ENCODE measurements around the gene CCDC9.
"Not testable (repeated sequence)": the region's sequence is repeated elsewhere in the genome, so short reads cannot be mapped to it uniquely, and the experiment has no call there.

The CCDC9 gene

DNA sequence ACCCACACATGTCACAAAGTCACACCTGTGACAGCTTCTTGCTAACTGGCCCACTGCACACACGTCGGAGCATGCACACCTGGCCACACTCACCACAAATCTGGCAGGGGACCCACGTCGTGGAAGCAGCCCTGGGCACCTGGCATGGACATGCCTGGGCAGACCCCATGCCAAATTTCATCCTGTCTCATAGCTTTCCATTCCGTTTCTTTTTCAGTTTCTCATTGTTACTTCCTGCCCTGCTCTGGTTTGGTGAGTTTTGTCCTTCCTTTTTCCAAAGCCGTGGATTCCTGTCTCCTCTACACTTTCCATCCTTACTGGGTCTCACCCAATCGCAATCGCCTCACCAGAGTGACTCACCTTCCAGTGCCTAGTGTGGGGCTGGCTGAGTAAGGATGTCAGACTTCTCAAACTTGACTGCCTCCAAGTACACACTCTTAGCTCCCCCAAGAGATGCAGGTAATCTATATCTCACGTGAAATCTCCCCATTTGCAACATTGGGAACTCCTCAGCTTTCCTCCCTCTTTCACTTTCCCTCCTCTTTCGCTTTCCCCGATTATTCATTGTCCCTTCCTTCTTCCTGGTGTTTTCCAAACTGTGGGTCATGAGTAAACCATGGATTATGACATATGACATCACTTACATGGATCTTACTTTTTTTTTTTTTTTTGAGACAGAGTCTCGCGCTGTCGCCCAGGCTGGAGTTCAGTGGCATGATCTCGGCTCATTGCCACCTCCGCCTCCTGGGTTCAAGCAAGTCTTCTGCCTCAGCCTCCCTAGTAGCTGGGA is 23.7 kb upstream of the CCDC9 start:
- no peak for DNase-seq (ENCODE audit: low read depth in 2 of 2)

DNA sequence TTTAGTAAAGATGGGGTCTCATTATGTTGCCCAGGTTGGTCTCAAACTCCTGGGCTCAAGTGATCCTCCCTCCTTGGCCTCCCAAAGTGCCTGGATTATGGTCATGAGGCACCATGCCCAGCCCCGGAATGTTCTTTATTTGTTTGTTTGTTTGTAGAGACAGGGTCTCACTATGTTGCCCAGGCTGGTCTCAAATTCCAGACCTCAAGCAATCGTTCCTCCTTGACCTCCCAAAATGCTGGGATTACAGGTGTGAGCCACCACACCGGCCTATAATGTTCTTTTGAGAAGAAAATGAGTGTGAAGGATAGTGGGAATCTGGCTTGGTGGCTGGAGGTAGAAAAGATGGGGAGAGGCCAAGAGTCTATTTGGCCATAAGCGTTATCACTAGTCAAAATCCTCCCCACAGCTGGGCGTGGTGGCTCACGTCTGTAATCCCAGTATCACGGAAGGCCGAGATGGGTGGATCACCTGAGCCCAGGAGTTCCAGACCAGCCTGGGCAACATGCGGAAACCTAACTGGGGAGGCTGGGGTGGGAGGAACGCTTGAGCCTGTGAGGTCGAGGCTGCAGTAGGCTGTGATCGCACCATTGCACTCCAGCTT is 20.2 kb upstream of the CCDC9 start:
- DNase-seq (ENCODE audit: low read depth in 2 of 2) = no peak

DNA sequence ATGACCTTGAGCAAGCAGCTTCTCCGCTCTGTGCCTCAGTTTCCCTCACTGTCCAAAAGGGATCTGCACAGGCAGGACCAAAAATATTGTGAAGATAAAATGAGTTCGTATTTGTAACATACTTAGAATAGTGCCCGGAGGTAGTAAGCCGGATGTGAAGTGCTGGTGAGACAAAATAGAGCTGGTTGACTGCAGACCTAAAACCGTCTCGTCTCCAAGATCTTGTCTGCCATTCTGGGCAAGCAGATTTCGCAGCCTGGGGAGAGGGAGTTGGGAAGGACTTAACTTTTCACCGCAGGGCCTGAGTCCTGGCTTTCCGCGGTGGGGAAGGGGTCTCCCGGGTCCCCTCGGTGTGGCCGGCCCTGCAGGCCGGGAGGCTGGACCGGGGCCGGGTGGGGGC is 17.2 kb upstream of the CCDC9 start:
- DNase-seq (ENCODE audit: low read depth in 2 of 2) = no peak

DNA sequence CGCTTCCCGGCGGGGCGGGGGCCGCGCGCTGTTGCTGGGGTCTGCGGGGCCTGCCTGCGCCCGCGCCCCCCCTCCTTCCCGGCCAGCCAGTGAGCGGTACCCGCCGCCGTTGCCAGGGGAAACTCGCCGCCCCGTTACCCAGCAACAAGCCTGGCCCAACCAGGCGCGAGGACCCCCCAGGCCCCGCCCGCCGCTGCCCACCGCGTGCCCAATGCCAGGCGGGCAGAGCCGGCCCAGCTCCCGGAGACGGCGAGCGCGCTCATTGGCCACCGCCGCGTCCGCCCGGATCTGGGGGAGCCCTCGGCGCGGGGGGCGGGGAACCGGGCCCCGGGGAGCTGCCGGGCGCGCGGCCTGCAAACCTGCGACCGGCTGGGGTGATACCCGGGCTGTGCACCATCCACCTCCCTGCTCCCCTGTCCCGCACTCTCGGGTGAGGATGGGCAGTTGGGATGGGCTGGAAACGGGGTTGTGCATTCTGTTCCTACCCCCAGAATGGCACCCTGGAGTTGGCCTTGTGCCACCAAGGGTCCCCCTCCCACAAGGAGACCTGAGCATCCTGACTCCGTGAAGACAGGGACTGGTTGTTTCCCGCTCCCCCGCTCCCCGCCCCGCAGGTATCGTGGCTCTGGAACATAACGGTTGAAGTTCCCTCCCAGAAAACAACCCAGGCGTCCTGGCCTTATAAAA is 16.6 kb upstream of the CCDC9 start:
- no peak for DNase-seq (ENCODE audit: low read depth in 2 of 2)

DNA sequence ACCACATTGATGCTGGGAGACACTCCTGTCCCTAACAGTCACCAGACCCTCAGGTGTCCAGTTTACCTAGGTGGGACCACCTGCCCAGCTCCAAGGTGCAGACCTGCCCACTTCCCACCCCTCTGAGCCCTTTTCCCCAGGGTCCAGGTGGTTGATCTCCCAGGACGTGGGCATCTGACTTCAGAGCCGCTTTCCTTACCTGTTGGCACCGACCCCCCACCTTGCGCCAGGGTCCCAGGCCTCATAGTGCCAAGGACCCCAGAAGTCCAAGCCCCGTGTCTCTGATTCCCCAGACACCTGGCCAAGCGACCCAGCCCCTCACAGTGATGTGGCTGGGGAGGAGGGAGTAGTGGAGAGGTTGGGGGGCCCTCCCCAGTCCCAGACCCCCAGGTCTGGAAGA is 15.8 kb upstream of the CCDC9 start:
- DNase-seq (ENCODE audit: low read depth in 2 of 2) = no peak

DNA sequence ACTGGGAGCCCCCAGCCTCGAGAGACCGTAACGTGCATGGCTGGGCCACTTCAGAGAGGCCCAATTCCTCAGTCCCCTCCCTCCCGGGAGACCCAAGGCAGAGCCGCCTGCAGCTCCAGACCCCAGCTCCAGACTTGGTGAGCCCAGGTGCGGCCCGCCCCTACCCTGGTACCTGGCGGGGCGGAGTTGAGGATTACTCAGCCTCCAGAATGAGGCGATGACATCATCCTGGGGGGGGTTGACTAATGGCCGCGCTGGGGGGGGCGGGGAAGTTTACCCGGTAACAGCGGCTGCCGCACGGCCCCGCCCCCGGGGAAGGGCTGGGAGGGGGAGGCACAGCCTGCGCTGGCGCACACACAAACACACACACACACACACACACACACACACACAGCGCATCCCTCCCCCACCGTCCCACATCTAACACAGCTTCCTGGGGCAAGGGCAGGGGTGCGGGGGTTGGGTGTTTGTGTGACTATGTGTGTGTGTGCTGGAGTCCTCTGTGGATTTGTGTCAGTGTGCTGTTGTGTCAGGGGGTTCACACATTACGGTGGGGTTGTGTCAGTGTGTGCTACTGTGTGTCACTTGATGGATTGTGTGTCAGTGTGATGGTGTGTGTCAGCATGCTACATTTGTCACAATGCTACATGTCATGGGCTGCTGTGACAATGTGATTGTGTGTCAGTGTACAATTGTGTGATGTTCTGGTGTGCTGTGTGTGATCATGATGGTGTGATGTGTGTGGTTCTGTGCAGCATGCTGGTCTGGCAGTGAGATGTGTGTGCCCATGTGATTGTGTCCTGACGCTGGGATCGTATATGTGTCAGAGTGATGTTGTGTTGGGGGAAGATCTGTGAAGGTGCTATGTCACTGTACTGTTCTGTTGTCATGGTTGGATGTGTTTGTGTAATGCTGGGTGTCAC is 15.1 kb upstream of the CCDC9 start:
- peak; percentile 69 to 83 for DNase-seq (ENCODE audit: low read depth in 2 of 2)

DNA sequence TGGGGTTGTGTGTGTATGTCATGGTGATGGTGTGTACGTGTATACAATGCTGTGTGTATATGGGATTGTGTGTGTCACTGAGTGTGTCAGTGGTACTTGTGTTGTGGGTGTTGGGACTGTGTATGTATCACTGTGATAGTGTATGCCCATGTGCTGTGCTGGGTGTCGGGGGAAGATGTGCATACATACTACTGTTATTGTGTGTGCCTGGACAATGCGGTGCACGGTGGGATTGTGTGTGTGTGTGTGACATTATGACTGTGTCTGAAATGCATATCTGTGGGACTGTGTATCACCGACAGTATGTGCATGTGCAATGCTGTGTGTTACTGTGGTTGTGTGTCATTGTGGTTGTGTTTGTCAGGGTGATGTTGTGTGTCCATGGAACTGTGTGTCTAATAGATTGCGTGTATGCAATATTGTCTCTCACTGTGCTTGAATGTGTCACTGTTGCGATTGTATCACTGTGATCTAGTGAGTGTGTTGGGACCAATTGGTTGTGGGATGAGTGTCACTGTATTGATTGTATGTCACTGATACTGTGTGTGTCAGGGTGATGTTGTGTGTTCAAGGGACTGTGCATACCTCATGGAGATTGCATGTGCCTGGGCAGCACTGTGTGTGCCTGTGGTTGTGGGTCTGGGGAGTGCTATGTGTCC is 14.3 kb upstream of the CCDC9 start:
- no peak for DNase-seq (ENCODE audit: low read depth in 2 of 2)

DNA sequence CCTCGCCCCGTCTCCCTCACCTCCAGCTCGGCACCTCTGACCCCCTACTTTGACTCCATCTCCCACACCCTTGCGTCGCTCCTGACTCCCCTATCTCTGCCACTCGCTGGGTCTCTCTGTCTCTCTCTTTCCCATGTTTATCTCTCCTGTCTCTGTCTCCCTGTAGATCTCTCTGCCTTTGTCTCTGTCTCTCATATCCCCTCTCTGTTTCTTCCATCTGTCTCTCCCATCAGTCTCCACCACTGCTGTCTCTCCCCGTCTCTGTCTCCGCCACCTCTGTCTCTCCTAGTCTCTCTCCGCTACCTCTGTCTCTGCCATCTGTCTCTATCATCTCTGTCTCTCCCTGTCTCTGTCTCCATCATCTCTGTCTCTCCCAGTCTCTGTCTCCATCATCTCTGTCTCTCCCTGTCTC is 13.0 kb upstream of the CCDC9 start:
- DNase-seq (ENCODE audit: low read depth in 2 of 2) = no peak

DNA sequence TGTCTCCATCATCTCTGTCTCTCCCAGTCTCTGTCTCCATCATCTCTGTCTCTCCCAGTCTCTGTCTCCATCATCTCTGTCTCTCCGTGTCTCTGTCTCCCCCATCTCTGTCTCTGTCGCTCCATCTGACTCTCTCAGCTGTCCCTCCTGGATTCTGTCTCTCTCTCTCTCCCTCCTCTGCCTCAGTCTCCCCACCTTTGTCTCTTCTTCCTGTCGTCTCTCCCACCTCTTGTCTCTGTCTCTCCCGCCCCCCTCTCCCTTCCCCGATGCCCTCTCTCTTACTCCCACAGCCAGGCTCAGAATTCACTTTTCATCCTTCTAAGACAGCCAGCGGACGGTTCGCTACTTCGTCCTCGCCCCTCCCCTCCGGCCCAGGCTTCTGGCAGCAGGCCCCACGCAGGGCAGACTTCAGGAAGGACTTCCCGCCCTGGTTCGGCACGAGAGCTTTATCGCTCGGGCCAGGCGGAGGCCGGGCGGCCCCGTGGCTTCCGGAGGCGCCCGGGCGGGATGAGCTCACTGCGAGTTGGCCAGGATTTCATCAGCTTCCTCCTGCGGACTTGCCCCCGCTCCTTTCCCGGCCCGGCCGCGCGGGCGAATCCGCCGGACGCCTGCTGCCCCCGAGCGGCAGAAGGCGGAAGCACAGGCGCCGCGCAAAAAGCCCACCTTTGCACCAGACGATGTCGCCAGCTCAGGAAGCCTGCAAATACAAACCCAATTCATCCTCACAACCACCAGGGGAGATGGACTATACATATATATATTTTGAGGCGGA is 12.4 kb upstream of the CCDC9 start:
- peak; percentile 77 to 83 for DNase-seq (ENCODE audit: low read depth in 2 of 2)

DNA sequence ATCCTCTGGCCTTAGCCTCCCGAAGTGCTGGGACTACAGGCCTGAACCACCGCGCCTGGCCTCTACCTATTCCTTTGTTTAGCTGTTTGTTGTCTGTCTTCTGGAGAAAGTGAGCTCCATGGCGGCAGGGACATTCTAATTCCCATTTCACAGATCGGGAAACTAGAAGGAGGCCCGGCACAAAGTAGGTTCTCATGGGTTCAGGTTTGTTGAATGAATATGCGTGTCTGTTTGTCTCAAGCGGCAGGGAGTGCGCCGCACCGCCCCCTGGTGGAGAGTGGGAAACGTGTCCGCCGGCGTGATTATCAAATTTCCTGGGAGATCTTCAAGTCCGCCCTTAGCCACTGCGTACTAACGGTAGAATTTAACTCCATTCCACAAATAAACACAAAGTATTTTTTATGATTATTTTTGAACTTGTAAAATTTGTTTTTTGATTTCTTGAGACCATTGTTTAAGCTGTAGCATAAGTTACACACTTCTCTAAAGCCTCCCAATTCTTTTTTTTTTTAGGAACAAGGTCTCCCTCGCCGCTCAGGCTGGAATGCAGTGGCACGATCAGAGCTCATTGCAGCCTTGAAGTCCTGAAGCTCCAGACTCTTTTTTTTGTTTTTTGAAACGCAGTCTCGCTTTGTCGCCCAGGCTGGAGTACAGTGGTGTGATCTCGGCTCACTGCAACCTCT is 8.9 kb upstream of the CCDC9 start:
- DNase-seq (ENCODE audit: low read depth in 2 of 2) = peak in 1 of 2 donors; percentile 65

DNA sequence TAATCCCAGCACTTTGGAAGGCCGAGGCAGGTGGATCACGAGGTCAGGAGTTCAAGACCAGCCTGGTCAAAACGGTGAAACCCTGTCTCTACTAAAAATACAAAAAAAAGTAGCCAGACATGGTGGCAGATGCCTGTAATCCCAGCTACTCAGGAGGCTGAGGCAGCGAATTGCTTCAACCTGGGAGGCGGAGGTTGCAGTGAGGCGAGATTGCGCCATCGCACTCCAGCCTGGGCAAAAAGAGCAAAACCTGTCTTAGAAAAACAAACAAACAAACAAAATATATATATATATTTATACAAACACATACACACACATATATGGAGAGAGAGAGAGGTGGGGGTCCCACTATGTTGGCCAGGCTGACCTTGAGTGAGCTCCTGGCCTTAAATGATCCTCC is 3.3 kb upstream of the CCDC9 start:
- not testable (repeated sequence) for DNase-seq (ENCODE audit: low read depth in 2 of 2)

DNA sequence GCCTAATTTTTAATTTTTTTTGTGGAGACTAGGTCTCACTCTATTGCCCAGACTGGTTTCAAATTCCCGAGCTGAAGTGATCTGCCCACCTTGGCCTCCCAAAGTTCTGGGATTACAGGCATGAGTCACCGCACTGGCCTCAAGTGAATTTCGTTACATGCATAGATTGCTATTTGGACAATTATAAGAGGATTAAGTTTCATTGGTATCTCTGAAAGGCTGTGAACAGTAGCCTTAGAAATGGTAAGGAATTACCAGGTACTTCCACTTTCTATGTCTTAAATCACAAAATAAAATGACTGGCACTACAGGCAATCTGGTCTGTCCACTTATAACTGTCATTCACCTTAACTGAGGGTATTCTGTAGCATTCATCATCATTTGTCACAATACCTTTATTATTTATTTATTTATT is 2.9 kb upstream of the CCDC9 start:
- DNase-seq (ENCODE audit: low read depth in 2 of 2) = no peak

DNA sequence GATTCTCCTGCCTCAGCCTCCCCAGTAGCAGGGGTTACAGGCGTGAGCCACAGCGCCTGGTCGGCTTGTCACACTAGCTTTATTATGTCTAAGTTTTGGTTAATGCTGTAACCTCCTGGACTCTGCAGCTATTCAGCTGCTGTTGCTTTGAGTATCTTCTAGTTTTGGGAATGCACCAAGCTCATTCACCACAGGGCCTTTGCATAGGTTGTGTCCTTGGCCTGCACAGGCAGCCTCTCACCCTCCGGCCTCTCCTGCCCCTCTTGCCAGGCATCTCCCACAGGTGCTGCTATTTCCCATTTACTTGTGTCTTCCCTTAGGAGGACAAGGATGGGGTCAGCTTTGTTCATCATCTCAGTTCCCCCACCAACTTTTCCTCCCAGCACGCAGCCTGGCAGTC is 2.4 kb upstream of the CCDC9 start:
- DNase-seq (ENCODE audit: low read depth in 2 of 2) = no peak

DNA sequence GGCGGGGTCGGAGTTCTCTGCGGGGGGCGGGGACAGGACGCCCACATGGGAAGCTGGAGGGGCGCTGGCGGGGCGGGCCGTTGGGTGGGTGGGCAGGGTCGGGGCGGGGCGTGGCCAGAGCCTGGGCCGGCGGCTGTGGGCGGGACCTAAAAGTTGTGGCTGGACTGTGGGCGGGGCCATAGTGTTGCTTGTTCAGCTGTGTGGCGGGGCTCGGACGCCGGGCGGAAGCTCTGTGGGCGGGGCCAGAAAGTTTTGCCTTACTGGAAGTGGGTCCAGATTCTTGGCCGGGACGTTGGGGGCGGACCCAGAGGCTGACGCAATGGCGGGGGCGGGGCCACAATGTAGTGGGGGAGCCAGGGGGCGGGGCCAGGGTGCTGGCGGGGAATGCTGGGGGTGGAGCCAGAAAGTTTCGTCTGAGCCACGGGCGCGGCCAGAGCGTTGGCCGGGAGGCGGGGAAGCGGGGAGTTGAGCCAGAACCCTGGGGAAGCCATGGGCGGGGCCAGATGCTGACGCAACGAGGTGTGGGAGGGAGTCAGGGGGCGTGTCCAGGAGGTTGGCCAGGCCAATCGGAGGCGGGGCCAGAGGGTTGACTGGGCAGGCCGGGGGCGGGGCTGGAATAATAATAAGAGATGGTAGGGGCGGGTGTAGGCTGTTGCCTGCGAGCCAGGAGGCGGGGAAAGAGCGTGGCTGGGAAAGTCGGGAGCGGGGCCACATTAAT is 527 bp downstream of the CCDC9 start:
- peak; percentile 98 to 99 for DNase-seq (ENCODE audit: low read depth in 2 of 2)

DNA sequence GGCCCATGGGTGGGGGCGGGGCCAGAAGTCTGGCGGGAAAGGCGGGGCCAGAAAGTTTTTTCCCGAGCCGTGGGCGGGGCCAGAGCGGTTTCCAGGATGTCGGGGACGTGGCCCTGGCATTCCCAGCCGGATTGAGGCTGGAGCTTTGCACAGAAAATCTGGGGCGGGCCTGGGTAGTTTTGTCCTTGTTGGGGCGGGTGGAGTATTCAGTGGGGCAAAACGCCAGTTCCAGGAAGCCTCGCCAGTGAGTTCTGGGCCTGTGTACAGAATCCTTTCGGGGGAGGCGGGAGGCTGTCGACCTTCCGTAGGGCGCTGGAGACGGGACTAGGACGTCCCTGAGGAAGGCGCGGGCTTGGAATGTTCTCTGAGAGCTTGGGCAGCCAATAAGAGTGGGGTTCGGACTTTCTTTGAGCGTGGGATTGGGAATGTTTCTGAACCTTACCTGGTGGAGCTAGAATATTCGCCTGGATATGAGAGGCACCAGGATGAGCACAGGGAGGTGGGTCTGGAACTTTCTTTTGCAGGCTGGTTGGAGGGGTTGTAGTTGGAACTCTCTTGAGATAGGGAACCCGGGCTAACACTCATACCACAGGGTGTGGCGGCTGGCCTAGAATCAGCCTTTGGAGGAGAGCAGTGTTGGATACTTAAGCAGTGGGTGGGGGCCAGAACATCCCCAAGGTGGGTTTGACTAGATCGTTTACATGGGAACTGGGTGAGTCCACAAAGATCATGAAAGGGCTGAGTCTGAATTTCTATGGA is 1.3 kb downstream of the CCDC9 start:
- no peak for DNase-seq (ENCODE audit: low read depth in 2 of 2)

DNA sequence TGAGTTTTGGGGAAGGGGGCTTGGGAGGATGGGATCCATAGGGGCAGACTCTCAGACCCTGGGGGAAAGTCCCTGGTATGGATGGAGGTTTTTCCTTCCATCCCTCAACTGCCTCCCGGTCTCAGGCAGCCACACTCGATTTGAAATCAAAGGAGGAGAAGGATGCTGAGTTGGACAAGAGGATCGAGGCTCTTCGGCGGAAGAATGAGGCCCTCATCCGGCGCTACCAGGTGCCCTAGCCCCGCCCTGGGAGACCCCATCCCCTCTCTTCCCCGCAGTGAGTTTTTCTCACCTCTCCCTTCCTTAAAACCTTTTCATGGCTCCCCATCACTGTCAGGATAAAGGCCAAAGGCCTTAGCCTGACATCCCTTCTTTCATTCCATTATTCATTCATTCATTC is 2.1 kb downstream of the CCDC9 start:
- no peak for DNase-seq (ENCODE audit: low read depth in 2 of 2)

DNA sequence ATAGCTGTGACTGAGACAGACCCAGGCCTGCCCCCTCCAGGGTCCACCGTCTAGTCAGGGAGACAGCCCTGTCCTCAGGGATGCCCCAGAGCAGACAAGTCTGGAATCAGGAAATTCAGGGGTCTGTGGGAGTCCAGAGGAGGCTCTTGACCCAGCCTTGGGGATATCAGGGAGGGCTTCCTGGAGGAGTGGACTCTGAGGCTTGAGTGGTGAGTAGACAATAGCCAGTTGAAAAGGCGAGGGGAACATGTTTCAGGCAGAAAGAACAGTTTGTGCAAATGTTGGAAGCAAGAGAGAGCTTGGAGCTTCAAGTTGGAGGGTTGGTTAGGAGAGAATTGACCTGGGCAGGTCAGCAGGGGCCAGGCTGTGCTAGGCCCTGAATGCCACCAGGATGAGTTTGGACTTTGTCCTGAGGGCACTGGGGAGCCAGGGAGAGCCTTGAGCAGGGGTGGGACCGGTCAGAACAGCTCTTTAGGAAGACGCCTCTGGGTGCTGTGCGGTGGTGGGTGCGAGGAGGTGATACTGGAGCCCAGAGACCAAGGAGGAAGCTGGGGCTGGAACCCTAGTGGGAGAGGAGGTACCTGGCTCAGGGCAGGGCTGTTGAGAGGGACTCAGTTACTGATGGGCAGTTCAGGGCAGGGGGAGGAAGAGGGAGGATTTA is 2.7 kb downstream of the CCDC9 start:
- DNase-seq (ENCODE audit: low read depth in 2 of 2) = no peak

DNA sequence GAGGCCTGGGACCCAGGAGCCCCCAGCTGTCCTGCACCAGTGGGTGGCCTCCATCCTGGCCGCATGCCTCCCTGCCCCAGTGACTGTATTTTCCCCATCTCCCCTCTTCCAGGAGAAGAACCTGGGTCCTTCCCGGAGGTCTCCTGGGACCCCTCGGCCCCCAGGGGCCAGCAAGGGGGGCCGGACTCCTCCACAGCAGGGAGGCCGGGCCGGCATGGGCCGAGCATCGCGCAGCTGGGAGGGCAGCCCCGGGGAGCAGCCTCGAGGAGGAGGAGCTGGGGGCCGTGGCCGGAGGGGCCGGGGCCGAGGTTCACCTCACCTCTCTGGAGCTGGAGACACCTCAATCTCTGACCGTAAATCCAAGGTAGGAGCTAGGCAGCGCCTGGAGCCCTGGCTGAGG is 4.2 kb downstream of the CCDC9 start:
- DNase-seq (ENCODE audit: low read depth in 2 of 2) = no peak
